Immature natural killer cell (primary cell): ENCODE measurements around the gene LPCAT4. TPM values are rescaled to one million over a fixed set of nuclear protein-coding genes. Genes with fewer than 3 reads are reported as not detected.
A peak's percentile ranks its signal among the peaks of the same experiment; 100 is the strongest.
"Not testable (repeated sequence)": the region's sequence is repeated elsewhere in the genome, so short reads cannot be mapped to it uniquely, and the experiment has no call there.

Experiments
- DNase-seq, 3 donors: peaks; one replicate each; pipeline ENCODE4 v3.0.0; 2022; ENCODE audit warnings: mixed read lengths in 1 of 3
- H3K27ac Mint-ChIP-seq, 6 donors: one replicate each; pipeline ENCODE4 v1.8.0; 2020; ENCODE audit warnings: mixed read lengths in 6 of 6, mild to moderate bottlenecking in 5 of 6, inconsistent platforms in 4 of 6, moderate library complexity in 3 of 6
- H3K27me3 Mint-ChIP-seq, 3 donors: one replicate each; pipeline ENCODE4 v1.8.0; 2020 to 2021; ENCODE audit warnings: low read depth in 3 of 3, mild to moderate bottlenecking in 3 of 3, mixed read lengths in 3 of 3, moderate library complexity in 3 of 3, inconsistent platforms in 1 of 3
- H3K36me3 Mint-ChIP-seq, 3 donors: one replicate each; pipeline ENCODE4 v1.8.0; 2020; ENCODE audit warnings: mixed read lengths in 3 of 3, inconsistent platforms in 2 of 3, mild to moderate bottlenecking in 2 of 3
- H3K4me1 Mint-ChIP-seq, 2 donors: one replicate each; pipeline ENCODE4 v1.8.0; 2020; ENCODE audit warnings: inconsistent platforms in 2 of 2, mild to moderate bottlenecking in 2 of 2, mixed read lengths in 2 of 2, moderate library complexity in 1 of 2
- H3K4me3 Mint-ChIP-seq, 5 donors: one replicate each; pipeline ENCODE4 v1.8.0; 2020; ENCODE audit warnings: mild to moderate bottlenecking in 5 of 5, mixed read lengths in 5 of 5, inconsistent platforms in 3 of 5, moderate library complexity in 3 of 5
- H3K9me3 Mint-ChIP-seq, 6 donors: one replicate each; pipeline ENCODE4 v1.8.0; 2020; ENCODE audit warnings: mild to moderate bottlenecking in 6 of 6, mixed read lengths in 6 of 6, inconsistent platforms in 4 of 6, moderate library complexity in 3 of 6
- polyA plus RNA-seq, 3 donors: library from polyadenylated mRNA; unstranded; fragments of 300-500 nt; fragmentation: Illumina TruSeq; gene quantifications; one replicate each; pipeline ENCODE4 v1.2.3, GENCODE V29; 2021

The LPCAT4 gene
- polyA plus RNA-seq, 3 donors from 2014 or later = 7.0 to 9.2 (median 7.3) TPM

GRCh38 chr15:34357653-34358052, 9.3 kb downstream of the LPCAT4 start:
- H3K9me3 Mint-ChIP-seq = no peaks in the 10 kb centered on the region
- no peak for DNase-seq
- H3K4me3 Mint-ChIP-seq = no peak overlapping the region
- H3K36me3 Mint-ChIP-seq = peaks cover 16 to 36% (median 22%) of the 10 kb centered on the region in 3 donors
- H3K27ac Mint-ChIP-seq = peak overlapping the region in 1 of 6 donors; percentile 49
- H3K4me1 Mint-ChIP-seq = no peaks in the 10 kb centered on the region
- H3K27me3 Mint-ChIP-seq = no peaks in the 10 kb centered on the region

- Mint-ChIP-seq H3K27ac (no peak overlapping the region), H3K4me1 (no peaks in the 10 kb centered on the region), H3K9me3 (no peaks in the 10 kb centered on the region), H3K4me3 (no peak overlapping the region), H3K36me3 (peaks cover 12 to 26% (median 15%) of the 10 kb centered on the region in 3 donors), H3K27me3 (no peaks in the 10 kb centered on the region)
- DNase-seq = no peak
These were observed 11.8 kb downstream of the LPCAT4 start for GRCh38 chr15:34355241-34355640.

GRCh38 chr15:34354286-34354685, 12.7 kb downstream of the LPCAT4 start:
- Mint-ChIP-seq H3K4me3 (no peak overlapping the region), H3K4me1 (no peaks in the 10 kb centered on the region), H3K9me3 (no peaks in the 10 kb centered on the region), H3K27ac (no peak overlapping the region), H3K36me3 (peaks cover 12 to 23% (median 15%) of the 10 kb centered on the region in 3 donors), H3K27me3 (peaks cover 0 to 2% (median 2%) of the 10 kb centered on the region in 3 donors)
- no peak for DNase-seq

GRCh38 chr15:34353627-34354026, 13.4 kb downstream of the LPCAT4 start:
- peaks cover 11 to 18% (median 15%) of the 10 kb centered on the region in 3 donors for H3K36me3 Mint-ChIP-seq
- H3K27ac Mint-ChIP-seq = no peak overlapping the region
- no peak for DNase-seq
- peaks cover 0 to 2% (median 2%) of the 10 kb centered on the region in 3 donors for H3K27me3 Mint-ChIP-seq
- H3K9me3 Mint-ChIP-seq = no peaks in the 10 kb centered on the region
- H3K4me3 Mint-ChIP-seq = no peak overlapping the region
- H3K4me1 Mint-ChIP-seq = no peaks in the 10 kb centered on the region

- H3K36me3 Mint-ChIP-seq = peaks cover 7 to 15% (median 11%) of the 10 kb centered on the region in 3 donors
- not testable (repeated sequence) for H3K4me1 Mint-ChIP-seq, H3K27me3 Mint-ChIP-seq, DNase-seq, H3K27ac Mint-ChIP-seq, H3K9me3 Mint-ChIP-seq, H3K4me3 Mint-ChIP-seq
These were observed 14.0 kb downstream of the LPCAT4 start for GRCh38 chr15:34352996-34353395.

- Mint-ChIP-seq H3K27ac (no peak overlapping the region), H3K4me3 (no peak overlapping the region), H3K4me1 (no peaks in the 10 kb centered on the region), H3K36me3 (peaks cover 0 to 3% (median 3%) of the 10 kb centered on the region in 3 donors), H3K9me3 (no peaks in the 10 kb centered on the region), H3K27me3 (peaks cover 1 to 2% (median 2%) of the 10 kb centered on the region in 3 donors)
- no peak for DNase-seq
These were observed 17.2 kb downstream of the LPCAT4 start for GRCh38 chr15:34349769-34350168.

- no peak overlapping the region for H3K4me3 Mint-ChIP-seq
- no peak for DNase-seq
- peaks cover 1 to 2% (median 2%) of the 10 kb centered on the region in 3 donors for H3K27me3 Mint-ChIP-seq
- no peaks in the 10 kb centered on the region for H3K9me3 Mint-ChIP-seq
- H3K4me1 Mint-ChIP-seq = no peaks in the 10 kb centered on the region
- H3K36me3 Mint-ChIP-seq = no peaks in the 10 kb centered on the region
- H3K27ac Mint-ChIP-seq = no peak overlapping the region
These were observed 18.2 kb downstream of the LPCAT4 start for GRCh38 chr15:34348735-34349300.

GRCh38 chr15:34347951-34348638, 18.9 kb downstream of the LPCAT4 start:
- Mint-ChIP-seq H3K27ac (no peak overlapping the region), H3K27me3 (peaks cover 1 to 2% (median 2%) of the 10 kb centered on the region in 3 donors), H3K4me3 (no peak overlapping the region), H3K9me3 (no peaks in the 10 kb centered on the region), H3K4me1 (no peaks in the 10 kb centered on the region), H3K36me3 (no peaks in the 10 kb centered on the region)
- DNase-seq = no peak

GRCh38 chr15:34342737-34343575, 24.0 kb downstream of the LPCAT4 start, which contains the start of the genes NOP10 and NUTM1:
Gene NOP10 (minus strand): TSS chr15:34343136. CDS start chr15:34343073, 63 bp downstream.
Gene NUTM1 (plus strand): TSS chr15:34343315. CDS start chr15:34343697, 382 bp downstream.
- H3K9me3 Mint-ChIP-seq = no peaks in the 10 kb centered on the region
- peaks cover 18 to 22% of the 10 kb centered on the region in 2 donors for H3K4me1 Mint-ChIP-seq
- peaks cover 1 to 4% (median 4%) of the 10 kb centered on the region in 3 donors for H3K27me3 Mint-ChIP-seq
- peak; percentile 91 to 92 (median 92) for DNase-seq
- H3K36me3 Mint-ChIP-seq = peaks cover 6 to 10% (median 10%) of the 10 kb centered on the region in 3 donors
- H3K27ac Mint-ChIP-seq = peak within 1 kb of the TSS in 5 of 6 donors; percentile 74 to 89 (median 82)
- H3K4me3 Mint-ChIP-seq = peak within 1 kb of the TSS in 2 of 5 donors; percentile 85 to 90

- Mint-ChIP-seq H3K4me3 (peak overlapping the region in 2 of 5 donors; percentile 85 to 90), H3K27ac (peak overlapping the region in 5 of 6 donors; percentile 74 to 89 (median 82)), H3K36me3 (peaks cover 6 to 10% (median 10%) of the 10 kb centered on the region in 3 donors), H3K4me1 (peaks cover 19 to 23% of the 10 kb centered on the region in 2 donors)
- H3K9me3 Mint-ChIP-seq, DNase-seq, H3K27me3 Mint-ChIP-seq: not testable (repeated sequence)
These were observed 24.7 kb downstream of the LPCAT4 start for GRCh38 chr15:34342213-34342736.

- peaks cover 25 to 30% of the 10 kb centered on the region in 2 donors for H3K4me1 Mint-ChIP-seq
- H3K9me3 Mint-ChIP-seq = no peaks in the 10 kb centered on the region
- no peak for DNase-seq
- H3K4me3 Mint-ChIP-seq = peak overlapping the region in 2 of 5 donors; percentile 85 to 90
- peaks cover 6 to 10% (median 10%) of the 10 kb centered on the region in 3 donors for H3K36me3 Mint-ChIP-seq
- H3K27me3 Mint-ChIP-seq = peaks cover 5 to 10% (median 8%) of the 10 kb centered on the region in 3 donors
- H3K27ac Mint-ChIP-seq = peak overlapping the region; percentile 15 to 89 (median 80)
These were observed 25.4 kb downstream of the LPCAT4 start for GRCh38 chr15:34341381-34342212.

GRCh38 chr15:34339946-34340345, 27.1 kb downstream of the LPCAT4 start:
- H3K9me3 Mint-ChIP-seq = no peaks in the 10 kb centered on the region
- DNase-seq = no peak

More at GRCh38 chr15:34339946-34340345, 27.1 kb downstream of the LPCAT4 start:
- peak overlapping the region in 5 of 6 donors; percentile 18 to 61 (median 27) for H3K27ac Mint-ChIP-seq
- H3K27me3 Mint-ChIP-seq = peaks cover 5 to 12% (median 8%) of the 10 kb centered on the region in 3 donors
- peaks cover 6 to 10% (median 10%) of the 10 kb centered on the region in 3 donors for H3K36me3 Mint-ChIP-seq
- peak overlapping the region in 3 of 5 donors; percentile 11 to 35 (median 25) for H3K4me3 Mint-ChIP-seq
- H3K4me1 Mint-ChIP-seq = peaks cover 40 to 46% of the 10 kb centered on the region in 2 donors
